ENCODE data around the gene MELTF. TPM values are rescaled to one million over a fixed set of nuclear protein-coding genes. Genes with fewer than 3 reads are reported as not detected.

Gene MELTF
- polyA plus RNA-seq, 1 donor from 2014 or later: 0.09 TPM

- Histone ChIP-seq H3K36me3 (ENCODE audit: insufficient read depth, low read length) (no peaks in the 10 kb centered on the region), H3K9me3 (ENCODE audit: low read length) (peaks cover 4% of the 10 kb centered on the region), H3K27me3 (ENCODE audit: insufficient read depth, low read depth, low read length) (peaks cover 51% of the 10 kb centered on the region), H3K4me3 (ENCODE audit: low read length) (peak within 1 kb of the TSS; percentile 88), H3K9me2 (ENCODE audit: insufficient read depth, low read length) (no peaks in the 10 kb centered on the region), H2AFZ (ENCODE audit: low read depth, low read length) (peak within 1 kb of the TSS; percentile 24), H4K20me1 (ENCODE audit: insufficient read depth) (no peaks in the 10 kb centered on the region), H3K4me2 (ENCODE audit: low read length) (peak within 1 kb of the TSS; percentile 30), H3K9ac (ENCODE audit: low read length) (peak within 1 kb of the TSS; percentile 64), H3K27ac (ENCODE audit: low read length) (no peak within 1 kb of the TSS), H3F3A (ENCODE audit: insufficient read depth, low read length, poor library complexity, severe bottlenecking) (no peaks in the 10 kb centered on the region), H3K79me2 (replicated peaks; ENCODE audit: insufficient read depth, low read length) (no peaks in the 10 kb centered on the region)
- TF ChIP-seq POLR2AphosphoS5 (IDR thresholded peaks at IDR 0.05) (peak; percentile 3), RAD21 (conservative IDR thresholded peaks at IDR 0.05) (no peak)
Observed at GRCh38 chr3:196968233-196969133, 61.1 kb downstream of the MELTF start, which contains the start of gene PIGZ. TSS of gene PIGZ (minus strand) at chr3:196968833. CDS start at chr3:196952031, 16,802 bp downstream.

GRCh38 chr3:196967412-196968232 lies 62.0 kb downstream of the MELTF start:
- Histone ChIP-seq H3K9me2 (ENCODE audit: insufficient read depth, low read length) (no peaks in the 10 kb centered on the region), H4K20me1 (ENCODE audit: insufficient read depth) (no peaks in the 10 kb centered on the region), H3K4me3 (ENCODE audit: low read length) (peak overlapping the region; percentile 69), H3K9ac (ENCODE audit: low read length) (no peak overlapping the region), H3K36me3 (ENCODE audit: insufficient read depth, low read length) (no peaks in the 10 kb centered on the region), H3K27me3 (ENCODE audit: insufficient read depth, low read depth, low read length) (peaks cover 51% of the 10 kb centered on the region), H3K4me2 (ENCODE audit: low read length) (peak overlapping the region; percentile 30), H3K27ac (ENCODE audit: low read length) (no peak overlapping the region), H2AFZ (ENCODE audit: low read depth, low read length) (no peak overlapping the region), H3F3A (ENCODE audit: insufficient read depth, low read length, poor library complexity, severe bottlenecking) (no peaks in the 10 kb centered on the region), H3K9me3 (ENCODE audit: low read length) (peaks cover 4% of the 10 kb centered on the region), H3K79me2 (replicated peaks; ENCODE audit: insufficient read depth, low read length) (no peaks in the 10 kb centered on the region)
- TF ChIP-seq REST (IDR thresholded peaks at IDR 0.05; ENCODE audit: borderline replicate concordance) (no peak), CTCF (IDR thresholded peaks at IDR 0.05; ENCODE audit: poor library complexity, severe bottlenecking) (no peak), EZH2 (IDR thresholded peaks at IDR 0.05; ENCODE audit: borderline replicate concordance, insufficient read depth, low read length, poor library complexity, severe bottlenecking) (no peak), EP300 (conservative IDR thresholded peaks at IDR 0.05; ENCODE audit: poor library complexity, severe bottlenecking) (no peak), SMC3 (conservative IDR thresholded peaks at IDR 0.05; ENCODE audit: poor library complexity) (no peak), RAD21 (conservative IDR thresholded peaks at IDR 0.05) (no peak), POLR2AphosphoS5 (IDR thresholded peaks at IDR 0.05) (no peak), TAF1 (IDR thresholded peaks at IDR 0.05; ENCODE audit: low read depth) (no peak), MXI1 (conservative IDR thresholded peaks at IDR 0.05; ENCODE audit: poor library complexity, severe bottlenecking) (no peak)
